GM21528 (cell line): ENCODE results near the gene IRF8.
"Not testable (repeated sequence)": the region's sequence is repeated elsewhere in the genome, so short reads cannot be mapped to it uniquely, and the experiment has no call there.

Experiments used
- ATAC-seq: cut with Tn5 transposase; IDR thresholded peaks from one replicate; pipeline ENCODE4 v1.9.1; 2021; ENCODE audit warnings: mild to moderate bottlenecking, moderate library complexity; ENCODE audit not compliant: unreplicated experiment, low FRiP score

IRF8 gene

GRCh38 chr16:85867189-85867588, 31.8 kb upstream of the IRF8 start:
- no peak for ATAC-seq

DNA sequence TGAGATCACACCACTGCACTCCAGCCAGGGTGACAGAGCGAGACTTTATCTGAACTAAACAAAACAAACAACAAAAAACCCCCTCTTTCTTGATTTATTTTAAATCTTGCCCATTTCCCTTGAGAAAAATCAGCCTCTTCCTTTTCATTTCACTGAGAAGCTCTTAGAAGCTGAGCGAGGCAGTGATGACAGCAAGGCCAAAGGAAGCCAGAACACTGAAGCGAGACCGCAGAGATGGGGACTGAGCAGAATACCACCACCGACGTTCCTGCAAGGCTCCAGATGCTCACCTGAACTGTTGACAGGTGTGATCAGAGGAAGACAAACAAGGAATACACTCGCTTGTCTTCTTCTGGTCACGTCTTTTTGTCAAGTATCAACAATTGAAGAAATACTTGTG, 30.5 kb upstream of the IRF8 start:
- no peak for ATAC-seq

DNA sequence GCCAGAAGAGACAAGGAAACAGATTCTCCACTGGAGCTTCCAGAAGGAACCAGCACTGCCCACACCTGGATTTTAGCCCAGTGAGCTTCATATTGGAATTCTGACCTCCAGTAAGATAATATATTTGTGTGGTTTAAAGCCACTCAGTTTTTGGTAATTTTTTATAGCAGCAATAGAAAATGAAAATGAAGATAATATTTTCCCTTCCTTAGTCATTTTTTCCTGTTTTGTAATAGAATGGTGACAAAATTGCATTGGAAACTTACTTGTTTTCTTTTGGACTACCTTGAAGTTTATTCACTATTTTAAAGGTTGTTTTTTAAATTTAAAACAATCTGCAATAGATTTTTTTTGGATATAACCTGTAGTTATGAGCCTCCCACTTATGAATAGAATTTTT, 29.8 kb upstream of the IRF8 start:
- no peak for ATAC-seq

DNA sequence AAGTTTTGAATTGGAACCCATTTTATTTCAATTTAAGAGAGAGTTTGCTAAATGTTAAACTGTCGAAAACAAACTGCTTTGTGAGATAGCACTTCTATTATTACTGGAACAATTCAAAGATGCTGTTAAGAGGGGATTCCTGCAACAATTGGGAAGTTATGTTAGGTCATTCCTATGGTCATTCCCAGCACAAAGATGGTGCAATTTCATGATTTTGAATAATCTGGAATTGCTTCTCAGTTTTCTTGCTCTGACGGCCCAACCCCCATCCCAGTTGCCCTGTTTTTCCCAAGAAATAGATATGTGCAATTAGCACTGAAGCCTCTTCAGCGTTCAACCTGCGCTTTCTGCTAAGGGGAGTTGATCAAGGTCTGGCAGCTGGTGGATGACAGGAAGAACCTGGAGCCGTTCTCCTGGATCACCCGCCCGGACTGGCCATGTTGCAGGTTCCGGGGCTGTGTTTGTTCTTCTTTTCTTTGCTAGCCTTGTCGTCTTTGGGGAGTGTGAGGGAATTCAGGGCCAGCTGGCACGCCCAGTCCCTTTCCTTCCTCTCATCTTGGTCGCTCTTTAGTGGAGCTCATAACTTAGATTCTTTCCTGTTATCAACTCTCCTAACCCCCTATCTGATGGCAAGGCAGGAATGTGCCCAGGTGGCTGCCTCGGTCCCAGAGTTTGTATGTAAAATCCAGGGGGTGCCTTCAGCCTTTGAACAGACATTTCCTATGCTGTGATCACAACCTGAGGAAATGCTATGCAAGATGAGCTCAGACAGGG, 29.0 kb upstream of the IRF8 start:
- ATAC-seq = no peak

GRCh38 chr16:85871756-85872155, 27.2 kb upstream of the IRF8 start:
- ATAC-seq = no peak

GRCh38 chr16:85872734-85873133, 26.2 kb upstream of the IRF8 start:
- no peak for ATAC-seq

GRCh38 chr16:85873153-85873552, 25.8 kb upstream of the IRF8 start:
- no peak for ATAC-seq

- ATAC-seq = not testable (repeated sequence)
Measured at GRCh38 chr16:85874031-85874430, 24.9 kb upstream of the IRF8 start.

DNA sequence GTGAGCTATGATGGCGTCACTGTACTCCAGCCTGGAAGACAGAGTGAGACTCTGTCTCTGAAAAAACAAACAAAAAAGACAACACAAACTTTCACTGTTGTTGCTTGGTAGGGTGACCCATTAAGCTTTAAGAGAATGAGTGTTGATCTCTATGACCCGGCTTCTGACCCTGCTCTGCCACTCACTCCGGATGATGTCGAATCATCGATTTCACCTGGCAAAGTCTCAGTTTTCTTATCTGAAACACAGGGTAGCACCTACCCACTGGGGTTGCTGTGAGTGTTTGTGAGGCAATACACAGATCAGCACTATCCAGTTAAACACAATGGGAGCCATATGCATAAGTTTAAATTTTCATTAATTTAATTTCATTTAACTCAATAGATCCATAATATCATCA, 20.6 kb upstream of the IRF8 start:
- no peak for ATAC-seq

DNA sequence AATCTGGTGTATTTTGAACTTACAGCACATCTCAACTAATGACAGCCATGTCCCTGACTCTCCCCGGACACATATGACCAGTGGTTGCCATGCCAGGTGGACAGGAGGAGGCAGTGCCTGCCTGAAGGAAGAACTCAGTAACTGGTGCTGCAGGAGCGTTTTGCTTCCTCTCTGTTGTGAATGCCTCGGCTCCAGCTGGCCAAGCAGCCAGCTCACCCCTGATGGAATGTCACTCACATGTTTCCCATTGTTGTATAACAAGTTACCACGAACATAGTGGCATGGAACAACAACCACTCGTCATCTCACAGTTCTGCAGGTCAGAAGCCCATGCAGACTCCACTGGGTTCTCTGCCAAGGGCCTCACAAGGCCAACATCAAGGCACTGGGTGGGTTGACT, 20.1 kb upstream of the IRF8 start:
- no peak for ATAC-seq

DNA sequence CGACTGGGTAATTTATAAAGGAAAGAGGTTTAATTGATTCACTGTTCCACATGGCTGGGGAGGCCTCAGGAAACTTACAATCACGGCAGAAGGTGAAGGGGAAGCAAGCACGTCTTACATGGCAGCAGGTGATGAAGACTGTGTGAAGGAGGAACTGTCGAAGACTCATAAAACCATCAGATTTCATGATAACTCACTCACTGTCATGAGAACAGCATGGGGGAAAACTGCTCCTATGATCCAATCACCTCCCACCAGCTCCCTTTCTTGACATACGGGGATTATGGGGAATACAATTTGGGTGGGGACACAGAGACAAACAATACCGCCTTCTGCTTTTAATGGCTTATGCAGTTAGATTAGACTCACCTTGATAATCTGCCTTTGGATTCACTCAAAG, 19.4 kb upstream of the IRF8 start:
- ATAC-seq = no peak

DNA sequence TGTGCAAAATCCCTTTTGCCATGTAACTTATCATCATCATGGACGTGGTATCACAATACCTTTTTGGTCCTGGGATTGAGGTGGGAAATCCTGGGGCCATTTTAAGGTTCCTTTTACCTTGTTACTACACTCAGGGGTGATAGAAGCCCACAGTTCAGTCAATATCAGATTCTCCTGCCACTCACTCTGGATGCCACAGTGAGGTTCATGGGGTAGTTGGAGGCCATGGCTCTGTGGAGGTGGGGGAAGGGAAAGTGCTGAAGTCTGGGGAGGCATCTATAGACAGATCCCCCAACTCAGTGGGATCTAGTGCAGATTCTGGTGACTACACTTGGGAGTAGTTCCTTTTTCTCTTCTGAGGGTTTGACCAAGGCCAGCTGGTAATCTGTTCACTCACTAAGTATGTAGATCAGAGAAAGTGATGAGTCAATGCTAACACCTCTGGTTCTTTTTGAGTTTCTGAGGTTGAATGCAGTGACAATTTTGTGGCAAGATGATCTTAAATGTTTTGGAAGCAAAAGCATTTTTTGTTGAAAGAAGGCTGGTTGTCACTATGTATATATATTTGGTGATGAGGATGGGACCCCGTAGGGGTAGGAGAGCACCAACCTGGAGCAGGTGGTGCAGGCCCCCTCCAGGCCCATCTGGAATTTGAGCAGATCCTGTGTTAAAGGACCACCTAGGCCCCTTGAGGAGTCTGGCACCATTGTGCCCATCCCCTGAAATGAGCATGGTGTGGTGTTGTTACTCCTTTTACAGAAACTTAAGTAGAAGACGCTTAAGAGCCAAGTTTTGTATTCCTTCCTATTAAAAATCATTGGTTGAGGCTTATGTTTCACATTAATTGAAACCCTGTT, 18.8 kb upstream of the IRF8 start:
- no peak for ATAC-seq

- no peak for ATAC-seq
Measured at GRCh38 chr16:85880861-85881260, 18.1 kb upstream of the IRF8 start.

DNA sequence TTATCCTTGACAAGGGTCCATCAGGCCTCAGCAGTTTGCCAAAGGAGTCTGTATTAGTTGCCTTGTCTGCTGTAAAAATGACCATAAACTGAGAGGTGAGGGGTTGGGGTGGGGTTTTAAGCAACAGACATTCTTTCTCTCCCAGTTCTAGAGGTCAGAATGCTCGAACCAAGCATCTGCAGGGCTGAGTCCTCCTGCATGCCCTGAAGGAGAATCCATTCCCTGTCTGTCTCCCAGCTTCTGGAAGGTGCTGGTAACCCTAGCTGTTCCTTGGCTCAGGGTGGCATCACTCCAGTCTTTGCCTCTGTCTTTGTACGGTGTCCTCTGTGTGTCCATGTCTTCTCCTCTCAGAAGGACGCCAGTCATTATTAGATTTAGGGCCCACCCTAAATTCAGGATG, 17.5 kb upstream of the IRF8 start:
- ATAC-seq = no peak

DNA sequence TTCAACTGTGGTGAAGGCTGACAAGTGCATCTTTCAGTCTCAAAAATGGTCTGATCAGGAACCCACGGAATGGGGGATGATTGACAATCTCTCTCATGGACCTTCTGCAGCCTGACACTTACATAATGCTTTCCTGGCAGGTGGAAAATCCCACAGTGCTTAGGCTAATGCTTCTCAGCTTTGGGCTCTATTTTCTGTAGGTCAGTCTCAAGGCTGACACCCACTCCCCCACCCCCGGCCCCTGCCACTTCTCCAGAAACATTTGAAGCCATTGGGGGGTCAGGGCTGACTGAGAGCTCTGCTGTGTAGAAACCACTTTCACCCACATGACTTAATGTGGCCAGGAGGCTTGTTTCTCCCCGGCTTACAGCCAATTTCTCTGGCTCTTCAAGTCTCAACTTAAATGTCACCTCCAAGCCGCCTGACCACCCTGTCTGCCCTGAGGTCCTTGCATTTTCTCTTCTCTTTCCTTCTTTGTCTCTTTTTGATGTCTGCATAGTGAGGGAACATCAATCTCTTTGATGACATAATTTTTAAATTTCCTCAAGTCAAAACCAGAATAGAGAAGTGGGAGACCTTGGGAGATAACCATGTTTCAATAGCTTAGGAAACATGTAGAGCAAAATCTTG, 16.7 kb upstream of the IRF8 start:
- ATAC-seq = no peak

- ATAC-seq = no peak
Measured at GRCh38 chr16:85883813-85884212, 15.1 kb upstream of the IRF8 start.

- no peak for ATAC-seq
Measured at GRCh38 chr16:85884808-85885463, 14.0 kb upstream of the IRF8 start.

GRCh38 chr16:85885537-85885936, 13.4 kb upstream of the IRF8 start:
- ATAC-seq = no peak

DNA sequence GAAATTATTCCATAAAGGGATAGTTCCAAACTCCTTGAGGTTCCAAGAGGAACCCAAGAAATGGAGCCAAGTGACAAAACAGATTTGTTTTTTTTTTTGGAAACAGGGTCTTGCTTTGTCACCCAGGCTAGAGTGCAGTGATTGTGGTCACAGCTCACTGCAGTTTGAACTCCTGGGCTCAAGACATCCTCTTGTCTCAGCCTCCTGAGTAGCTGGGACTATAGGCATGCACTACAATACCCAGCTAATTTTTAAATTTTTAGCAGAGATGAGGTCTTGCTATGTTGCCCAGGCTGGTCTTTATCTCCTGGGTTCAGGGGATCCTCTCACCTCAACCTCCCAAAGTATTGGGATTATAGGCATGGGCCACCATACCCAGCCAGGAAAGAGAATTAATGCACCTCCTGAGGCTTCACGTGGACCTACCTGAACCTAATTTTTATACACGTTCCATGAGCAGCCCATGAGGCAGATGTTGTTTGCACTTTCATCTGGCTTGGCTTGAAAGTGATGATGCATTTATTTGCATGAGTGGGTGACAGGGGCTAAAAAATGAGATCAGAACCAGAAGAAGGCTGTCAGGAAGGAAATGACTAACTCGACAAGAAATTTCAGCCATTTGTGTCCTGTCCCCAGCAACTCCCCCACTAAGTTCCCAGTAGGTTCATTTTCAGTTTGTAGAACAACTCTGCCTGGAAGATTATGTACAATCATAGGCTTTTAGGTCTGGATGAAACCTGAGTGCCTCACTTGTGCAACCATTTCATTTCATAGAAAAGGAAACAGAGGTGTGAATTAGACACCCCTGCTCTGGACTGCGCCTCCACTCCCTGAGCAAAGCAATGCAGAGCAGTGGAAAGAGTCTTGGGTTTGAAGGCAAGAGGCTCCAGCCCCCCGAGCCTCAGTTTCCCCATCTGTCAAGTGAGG, 10.3 kb upstream of the IRF8 start:
- ATAC-seq = peak; percentile 86
